Measurements from ENCODE around the gene RIPOR1.

GRCh38 chr16:67540756-67541155, 12.1 kb downstream of the RIPOR1 start:
- TF ChIP-seq POLR2A (IDR thresholded peaks at IDR 0.05; ENCODE audit: low read depth, low read length): no peak
- TF ChIP-seq, protein P1, sequence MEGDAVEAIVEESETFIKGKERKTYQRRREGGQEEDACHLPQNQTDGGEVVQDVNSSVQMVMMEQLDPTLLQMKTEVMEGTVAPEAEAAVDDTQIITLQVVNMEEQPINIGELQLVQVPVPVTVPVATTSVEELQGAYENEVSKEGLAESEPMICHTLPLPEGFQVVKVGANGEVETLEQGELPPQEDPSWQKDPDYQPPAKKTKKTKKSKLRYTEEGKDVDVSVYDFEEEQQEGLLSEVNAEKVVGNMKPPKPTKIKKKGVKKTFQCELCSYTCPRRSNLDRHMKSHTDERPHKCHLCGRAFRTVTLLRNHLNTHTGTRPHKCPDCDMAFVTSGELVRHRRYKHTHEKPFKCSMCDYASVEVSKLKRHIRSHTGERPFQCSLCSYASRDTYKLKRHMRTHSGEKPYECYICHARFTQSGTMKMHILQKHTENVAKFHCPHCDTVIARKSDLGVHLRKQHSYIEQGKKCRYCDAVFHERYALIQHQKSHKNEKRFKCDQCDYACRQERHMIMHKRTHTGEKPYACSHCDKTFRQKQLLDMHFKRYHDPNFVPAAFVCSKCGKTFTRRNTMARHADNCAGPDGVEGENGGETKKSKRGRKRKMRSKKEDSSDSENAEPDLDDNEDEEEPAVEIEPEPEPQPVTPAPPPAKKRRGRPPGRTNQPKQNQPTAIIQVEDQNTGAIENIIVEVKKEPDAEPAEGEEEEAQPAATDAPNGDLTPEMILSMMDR (conservative IDR thresholded peaks at IDR 0.05; ENCODE audit: low read depth, low read length): no peak
- TF ChIP-seq ELK1 (IDR thresholded peaks at IDR 0.05; ENCODE audit: borderline replicate concordance, low read depth, low read length): no peak
- TF ChIP-seq RAD21 (IDR thresholded peaks at IDR 0.05; ENCODE audit: low read length): no peak
- no peak for TF ChIP-seq FOS (IDR thresholded peaks at IDR 0.05; ENCODE audit: low read depth, low read length)
- TF ChIP-seq MAFK (IDR thresholded peaks at IDR 0.05; ENCODE audit: low read depth, low read length): no peak
- no peak for TF ChIP-seq RCOR1 (IDR thresholded peaks at IDR 0.05; ENCODE audit: insufficient replicate concordance, low read length)
- TF ChIP-seq SMC3 (IDR thresholded peaks at IDR 0.05; ENCODE audit: low read depth, low read length): no peak

All from IMR-90 (cell line).